IPS-18c (cell line): ENCODE data around the gene MKS1.
A peak's percentile ranks its signal among the peaks of the same experiment; 100 is the strongest.

Source experiments
- H3K4me3 ChIP-seq: 2 replicates; pipeline ENCODE4 v1.7.0; 2013; ENCODE audit warnings: low read depth, mild to moderate bottlenecking, low read length, moderate library complexity; ENCODE audit not compliant: insufficient read depth
- H3K9me3 ChIP-seq: one replicate; pipeline ENCODE4 v1.6.1; 2013; ENCODE audit warnings: mild to moderate bottlenecking, low read length, moderate library complexity; ENCODE audit not compliant: control insufficient read depth, insufficient read depth

Gene MKS1

GRCh38 chr17:58219007-58219788 lies at the start of gene MKS1:
TSS of gene MKS1 (minus strand) at chr17:58219255. CDS start at chr17:58219230, 25 bp downstream.
- Histone ChIP-seq H3K4me3 (peak within 1 kb of the TSS; percentile 82), H3K9me3 (no peaks in the 10 kb centered on the region)

DNA sequence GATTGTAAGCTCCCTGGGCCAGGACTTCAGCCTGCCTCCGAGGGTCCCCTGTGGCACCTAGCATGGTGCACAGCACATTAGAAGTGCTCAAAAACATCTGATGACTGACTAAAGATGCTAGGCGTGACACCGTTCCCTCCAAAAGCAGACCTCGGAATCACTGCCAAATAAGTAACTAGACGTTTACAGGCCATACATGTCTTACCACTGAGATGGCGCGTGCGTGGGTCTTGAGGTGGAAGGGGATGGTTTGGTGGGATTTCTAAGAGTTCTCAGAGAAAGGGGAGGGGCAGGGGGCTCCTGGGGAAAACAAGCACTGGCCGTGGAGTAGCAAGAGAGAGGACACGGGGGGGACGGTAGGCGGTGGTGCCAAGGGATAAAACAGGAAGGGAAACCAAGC lies 49.3 kb upstream of the MKS1 start:
- Histone ChIP-seq H3K4me3 (no peak overlapping the region), H3K9me3 (no peaks in the 10 kb centered on the region)

GRCh38 chr17:58267347-58268324 lies 48.6 kb upstream of the MKS1 start:
- H3K9me3 ChIP-seq: no peaks in the 10 kb centered on the region

GRCh38 chr17:58265902-58266875 lies 47.1 kb upstream of the MKS1 start:
- Histone ChIP-seq H3K4me3 (no peak overlapping the region), H3K9me3 (no peaks in the 10 kb centered on the region)

More at GRCh38 chr17:58267347-58268324, 48.6 kb upstream of the MKS1 start:
- H3K4me3 ChIP-seq: no peak overlapping the region

- H3K4me3 ChIP-seq: no peak overlapping the region
- no peaks in the 10 kb centered on the region for H3K9me3 ChIP-seq
These were observed 46.2 kb upstream of the MKS1 start for GRCh38 chr17:58265271-58265670.

GRCh38 chr17:58264407-58265103 lies 45.5 kb upstream of the MKS1 start:
- Histone ChIP-seq H3K9me3 (no peaks in the 10 kb centered on the region), H3K4me3 (no peak overlapping the region)

DNA sequence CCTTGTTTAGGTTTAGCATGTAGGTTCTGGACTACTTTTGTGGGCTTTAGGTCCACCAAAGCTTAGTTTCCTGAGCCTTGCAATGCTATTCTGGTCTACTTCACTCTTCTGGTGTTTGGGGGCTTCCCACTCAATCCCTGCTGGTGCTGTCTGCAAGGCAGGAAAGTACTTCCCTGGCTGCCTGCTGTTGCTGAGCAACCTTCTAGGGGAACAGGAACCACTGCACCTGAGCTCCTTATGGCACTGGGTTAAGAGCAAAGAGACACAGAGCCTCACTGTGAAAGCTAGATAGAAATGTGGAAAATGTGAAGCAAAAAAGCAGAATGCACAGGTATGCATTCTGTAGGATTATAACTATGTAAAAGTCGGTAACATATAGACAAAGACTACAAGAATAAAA lies 44.7 kb upstream of the MKS1 start:
- H3K9me3 ChIP-seq: no peaks in the 10 kb centered on the region
- no peak overlapping the region for H3K4me3 ChIP-seq

GRCh38 chr17:58262149-58262548 lies 43.1 kb upstream of the MKS1 start:
- H3K9me3 ChIP-seq: no peaks in the 10 kb centered on the region
- H3K4me3 ChIP-seq: no peak overlapping the region

- Histone ChIP-seq H3K4me3 (no peak overlapping the region), H3K9me3 (peaks cover 8% of the 10 kb centered on the region)
These were observed 35.7 kb upstream of the MKS1 start for GRCh38 chr17:58254803-58255202.

DNA sequence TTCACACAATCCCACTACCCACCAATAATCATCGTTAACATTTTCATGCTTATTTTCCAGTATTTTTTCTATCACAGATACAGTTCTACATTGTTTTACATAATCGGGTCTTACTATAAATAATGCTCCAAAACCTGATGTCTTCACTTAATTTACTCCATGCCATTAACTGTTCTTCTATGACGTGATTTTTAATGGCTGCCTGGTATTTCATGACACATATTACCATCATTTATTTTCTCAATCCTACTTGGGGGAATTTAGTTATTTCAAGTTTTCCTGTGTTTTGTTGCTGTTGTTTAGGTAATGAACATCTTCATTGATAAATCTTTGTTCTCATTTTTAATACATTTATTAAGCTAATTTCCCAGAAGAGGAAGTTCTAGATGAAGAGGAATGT lies 34.0 kb upstream of the MKS1 start:
- peaks cover 8% of the 10 kb centered on the region for H3K9me3 ChIP-seq
- no peak overlapping the region for H3K4me3 ChIP-seq

GRCh38 chr17:58252141-58252540 lies 33.1 kb upstream of the MKS1 start:
- peaks cover 8% of the 10 kb centered on the region for H3K9me3 ChIP-seq
- H3K4me3 ChIP-seq: no peak overlapping the region

DNA sequence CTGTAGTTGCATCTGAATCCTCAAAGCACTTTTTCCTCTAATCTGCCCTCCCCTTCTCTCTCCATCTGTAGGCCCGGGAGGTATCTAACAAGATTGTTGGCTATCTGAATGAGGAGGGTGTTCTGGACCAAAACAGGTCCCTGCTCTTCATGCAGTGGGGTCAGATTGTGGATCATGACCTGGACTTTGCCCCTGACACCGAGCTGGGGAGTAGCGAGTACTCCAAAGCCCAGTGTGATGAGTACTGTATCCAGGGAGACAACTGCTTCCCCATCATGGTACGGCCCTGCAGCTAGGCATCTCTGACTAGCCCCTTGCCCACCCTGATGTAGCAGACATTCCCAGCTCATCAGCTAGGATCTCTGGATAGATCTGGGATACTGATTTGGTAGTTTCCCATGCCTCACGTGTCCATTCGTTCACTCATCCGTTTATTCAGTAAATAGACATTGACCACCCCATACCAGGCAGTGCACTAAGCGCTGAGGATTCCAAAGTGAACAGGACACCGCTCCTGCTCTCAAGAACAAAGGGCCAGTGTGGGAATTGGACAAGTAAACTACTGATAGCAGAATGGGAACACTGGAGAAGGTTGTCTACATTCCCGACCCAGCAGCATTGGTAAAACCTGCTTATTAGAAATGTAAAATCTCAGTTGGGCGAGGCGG lies 31.4 kb upstream of the MKS1 start:
- no peak overlapping the region for H3K4me3 ChIP-seq
- H3K9me3 ChIP-seq: peaks cover 8% of the 10 kb centered on the region

GRCh38 chr17:58249270-58250133 lies 30.4 kb upstream of the MKS1 start:
- H3K4me3 ChIP-seq: peak overlapping the region; percentile 45; the same call in 1 of the 2 replicates

DNA sequence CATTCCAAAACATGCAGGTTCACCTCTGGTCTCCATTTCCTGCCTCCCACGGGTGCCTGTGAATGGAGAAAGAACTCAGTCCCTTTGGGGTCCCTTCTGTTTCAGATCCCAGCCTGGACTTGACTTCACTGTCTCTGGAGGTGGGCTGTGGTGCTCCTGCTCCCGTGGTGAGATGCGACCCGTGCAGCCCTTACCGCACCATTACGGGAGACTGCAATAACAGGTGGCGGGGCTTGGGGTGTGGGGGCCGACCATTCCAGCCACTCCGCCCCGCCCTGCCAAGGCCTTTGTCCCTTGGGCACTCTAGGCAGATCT lies 29.9 kb upstream of the MKS1 start:
- H3K4me3 ChIP-seq: peak overlapping the region; percentile 45; the same call in 1 of the 2 replicates

More at GRCh38 chr17:58249270-58250133, 30.4 kb upstream of the MKS1 start:
- peaks cover 8% of the 10 kb centered on the region for H3K9me3 ChIP-seq

More for the DNA sequence above, 29.9 kb upstream of the MKS1 start:
- peaks cover 11% of the 10 kb centered on the region for H3K9me3 ChIP-seq
